Stimulated activated CD4-positive, alpha-beta T cell treated with anti-CD3 and anti-CD28 coated beads, Interleukin-15, amount 100 ng/mL, for 1 hour (primary cell): ENCODE measurements around the gene STX7.
"Not testable (repeated sequence)": the region's sequence is repeated elsewhere in the genome, so short reads cannot be mapped to it uniquely, and the experiment has no call there.

ENCODE experiments used
- DNase-seq, 2 donors: peaks; one replicate each; pipeline ENCODE4 v3.0.0-alpha.2; 2020; ENCODE audit warnings: low read depth in 1 of 2, low spot score in 1 of 2

Gene STX7, protein sequence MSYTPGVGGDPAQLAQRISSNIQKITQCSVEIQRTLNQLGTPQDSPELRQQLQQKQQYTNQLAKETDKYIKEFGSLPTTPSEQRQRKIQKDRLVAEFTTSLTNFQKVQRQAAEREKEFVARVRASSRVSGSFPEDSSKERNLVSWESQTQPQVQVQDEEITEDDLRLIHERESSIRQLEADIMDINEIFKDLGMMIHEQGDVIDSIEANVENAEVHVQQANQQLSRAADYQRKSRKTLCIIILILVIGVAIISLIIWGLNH

DNA sequence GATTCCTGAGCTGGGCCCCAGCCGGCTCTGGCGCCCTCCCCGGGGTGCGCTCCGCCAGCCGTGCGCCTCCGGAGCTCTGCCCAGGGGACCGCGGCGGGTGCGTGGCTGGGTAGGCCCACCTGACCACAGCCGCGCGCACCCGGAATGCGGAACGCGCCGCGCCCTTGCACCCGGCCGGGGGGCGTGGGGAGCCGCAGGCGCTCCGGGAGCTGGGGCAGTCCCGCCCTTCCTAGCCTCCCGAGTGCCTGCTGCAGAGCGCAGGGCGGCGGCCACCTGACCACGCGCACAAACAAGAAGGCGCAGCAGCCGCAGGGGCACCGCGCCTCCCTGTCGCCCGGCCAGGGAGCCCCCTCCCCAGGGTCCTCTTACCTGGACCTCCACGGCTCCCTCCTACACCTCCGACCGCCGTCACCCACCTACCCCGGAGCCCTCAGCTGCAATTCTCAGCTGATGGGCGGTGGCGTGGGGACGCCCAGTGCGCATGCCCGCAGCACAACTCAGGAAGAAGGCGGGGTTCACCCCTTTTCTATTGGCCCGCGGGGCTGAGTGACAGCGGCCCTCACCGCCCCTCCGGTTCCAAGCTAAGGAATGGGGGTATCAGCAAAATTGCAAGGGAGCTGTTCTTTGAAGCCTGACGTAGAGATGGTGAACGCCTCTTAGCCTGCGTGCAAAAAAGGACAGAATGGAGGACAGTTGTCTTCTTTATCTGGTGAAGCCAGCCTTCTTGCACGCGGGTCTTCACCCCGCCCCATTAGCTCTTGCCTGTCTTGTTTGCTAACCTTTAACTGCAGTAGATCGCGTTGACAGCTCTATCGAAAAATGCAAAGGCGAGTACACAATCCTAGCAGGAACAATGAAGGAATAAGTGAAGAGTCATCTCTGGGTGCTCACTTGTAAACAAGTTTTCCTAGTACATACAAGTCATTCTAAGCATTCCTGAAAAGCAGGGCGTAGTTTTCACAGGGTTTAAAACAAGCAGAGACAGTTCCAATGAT, at the start of gene STX7:
TSS of gene STX7 (minus strand) at position 479 of the 995 bp plus-strand sequence. CDS start 9,586 bp downstream, outside the sequence.
- DNase-seq, result peak; percentile 74 to 78

DNA sequence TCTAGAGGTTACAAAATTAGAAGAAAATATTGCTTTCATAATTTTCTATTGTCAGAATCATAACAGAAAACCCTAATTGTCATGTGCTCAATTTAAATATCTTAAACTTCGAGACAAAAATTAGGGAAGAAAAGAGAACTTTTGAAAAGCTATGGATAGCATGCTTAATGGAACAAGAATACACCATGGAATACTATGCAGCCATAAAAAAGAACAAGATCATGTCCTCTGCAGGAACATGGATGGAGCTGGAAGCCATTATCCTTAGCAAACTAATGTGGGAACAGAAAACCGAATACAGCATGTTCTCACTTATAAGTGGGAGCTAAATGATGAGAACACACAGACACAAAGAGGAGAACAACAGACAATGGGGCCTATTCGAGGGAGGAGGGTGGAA, 47.2 kb upstream of the STX7 start:
- DNase-seq, result not testable (repeated sequence)

DNA sequence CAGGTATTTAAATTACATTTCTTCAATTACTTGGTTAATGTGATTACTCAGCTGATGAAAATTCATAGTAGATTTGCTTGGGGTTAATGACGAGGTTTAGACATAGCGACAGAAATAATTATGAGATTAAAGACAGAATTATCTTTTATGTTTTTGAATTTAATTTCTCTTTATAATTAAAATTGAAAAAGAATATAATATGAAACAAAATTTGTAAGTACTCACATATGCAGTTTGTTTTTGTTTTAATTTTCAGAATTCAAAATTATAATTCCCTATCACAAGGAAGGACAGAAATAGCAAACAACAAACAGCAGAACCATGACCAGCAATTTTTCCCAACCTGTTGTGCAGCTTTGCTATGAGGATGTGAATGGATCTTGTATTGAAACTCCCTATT, 39.5 kb upstream of the STX7 start, which contains the start of gene TAAR8:
TSS of gene TAAR8 (plus strand) at position 301 of the 400 bp plus-strand sequence. CDS start at position 322, 21 bp downstream.
- no peak for DNase-seq

DNA sequence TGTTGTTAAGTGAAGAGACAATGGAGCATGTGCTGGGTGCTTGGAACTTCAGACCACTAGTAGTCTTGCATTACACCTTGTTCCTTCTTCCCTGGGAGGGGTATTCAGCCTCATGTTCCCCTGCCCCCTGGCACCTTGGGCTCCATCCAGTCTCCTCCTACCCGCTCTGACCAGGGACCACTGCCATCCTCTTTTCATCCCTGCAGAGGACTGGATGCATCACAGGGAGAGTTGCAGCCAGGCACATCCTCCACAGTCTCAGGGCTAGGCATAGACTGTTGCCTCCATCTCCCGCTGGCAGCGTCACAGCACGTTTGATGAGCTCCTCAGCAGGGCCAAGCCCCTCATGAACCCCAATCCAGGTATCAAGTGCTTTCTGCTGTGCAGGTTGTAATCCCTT, 38.3 kb upstream of the STX7 start:
- DNase-seq, result no peak

DNA sequence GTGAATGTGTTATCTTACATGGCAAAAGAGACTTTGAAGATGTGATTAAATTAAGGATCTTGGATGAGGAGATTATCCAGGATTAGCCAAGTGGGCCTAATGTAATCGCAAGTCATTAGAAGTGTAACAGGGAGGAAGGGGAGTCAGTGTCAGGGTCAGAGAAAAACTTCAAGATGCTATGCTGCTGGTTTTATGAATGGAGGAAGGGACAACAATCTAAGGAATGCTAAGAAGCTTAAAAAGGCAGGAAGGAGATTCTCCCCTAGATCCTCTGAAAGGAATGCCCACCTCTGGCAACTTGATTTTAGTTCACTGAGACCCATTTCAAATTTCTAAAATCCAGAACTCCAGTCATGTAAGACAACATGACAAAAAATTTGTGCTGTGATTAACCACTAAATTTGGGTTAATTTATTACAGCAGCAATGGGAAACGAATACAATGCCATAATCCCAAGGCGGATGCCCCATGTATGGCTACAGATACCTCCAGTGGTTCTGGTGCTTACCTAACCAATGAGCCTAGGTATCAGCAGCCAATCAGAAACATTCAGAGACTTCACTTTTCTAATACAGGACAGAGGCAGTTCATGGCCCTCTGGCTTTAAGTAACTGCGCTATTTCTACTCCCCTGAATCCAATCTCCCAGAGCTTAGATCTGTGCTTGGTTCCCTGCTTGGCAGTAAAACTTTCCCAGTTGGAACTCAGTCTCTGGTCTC, 36.0 kb upstream of the STX7 start:
- DNase-seq, result no peak

DNA sequence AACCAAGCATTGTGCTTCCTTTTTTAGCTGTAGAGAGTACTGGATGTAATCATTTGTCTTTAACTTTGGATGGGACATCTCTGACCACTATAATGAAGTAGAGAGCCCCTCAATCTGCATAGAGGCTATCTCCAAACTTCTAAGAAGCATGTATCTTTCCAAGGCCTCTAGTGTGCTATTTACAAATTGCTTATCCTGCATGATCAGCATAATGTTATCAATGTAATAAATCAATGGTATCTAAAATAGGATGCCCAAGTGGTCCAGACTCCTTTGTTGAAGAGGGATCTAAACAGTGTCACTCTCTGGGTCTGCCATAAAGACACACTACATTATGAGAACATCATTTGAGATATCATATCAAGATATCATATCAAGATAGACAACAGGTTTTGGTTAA, 31.9 kb upstream of the STX7 start:
- DNase-seq, result no peak

DNA sequence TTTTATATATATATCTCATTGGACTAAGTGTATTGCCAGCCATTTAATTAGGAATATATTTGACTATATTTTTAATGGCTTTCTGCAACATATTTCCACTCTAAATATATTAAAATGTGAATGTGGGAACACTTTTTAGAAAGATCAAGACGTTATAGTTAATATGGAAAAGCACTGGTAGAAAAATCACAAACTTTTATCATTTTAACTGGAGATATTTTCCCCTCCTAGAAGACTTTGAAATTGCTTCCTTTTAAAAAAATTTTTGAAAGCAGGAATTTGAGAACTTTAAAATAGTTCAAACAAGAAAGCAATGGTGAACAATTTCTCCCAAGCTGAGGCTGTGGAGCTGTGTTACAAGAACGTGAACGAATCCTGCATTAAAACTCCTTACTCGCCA, 25.1 kb upstream of the STX7 start, which contains the start of gene TAAR9:
TSS of gene TAAR9 (plus strand) at position 301 of the 400 bp plus-strand sequence. CDS start at position 314, 13 bp downstream.
- no peak for DNase-seq

DNA sequence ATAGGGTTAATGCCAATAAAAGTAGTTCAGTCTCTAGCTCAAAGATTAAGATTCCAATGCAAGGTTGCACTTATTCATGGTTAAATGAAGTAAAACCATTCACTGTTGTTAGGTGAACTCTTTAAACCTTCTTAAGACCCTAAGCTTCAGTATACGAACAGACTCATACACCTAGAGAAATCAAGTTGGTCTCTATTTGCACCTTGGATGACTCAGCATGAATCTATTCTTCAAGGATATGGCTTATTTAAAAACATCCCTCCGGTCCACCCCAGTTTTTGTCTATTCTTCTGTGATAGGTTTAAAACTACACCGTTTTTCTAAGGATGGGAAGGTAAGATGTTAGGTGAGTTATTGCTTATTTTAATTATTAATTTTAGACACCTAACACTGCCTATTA, 24.2 kb upstream of the STX7 start:
- no peak for DNase-seq

DNA sequence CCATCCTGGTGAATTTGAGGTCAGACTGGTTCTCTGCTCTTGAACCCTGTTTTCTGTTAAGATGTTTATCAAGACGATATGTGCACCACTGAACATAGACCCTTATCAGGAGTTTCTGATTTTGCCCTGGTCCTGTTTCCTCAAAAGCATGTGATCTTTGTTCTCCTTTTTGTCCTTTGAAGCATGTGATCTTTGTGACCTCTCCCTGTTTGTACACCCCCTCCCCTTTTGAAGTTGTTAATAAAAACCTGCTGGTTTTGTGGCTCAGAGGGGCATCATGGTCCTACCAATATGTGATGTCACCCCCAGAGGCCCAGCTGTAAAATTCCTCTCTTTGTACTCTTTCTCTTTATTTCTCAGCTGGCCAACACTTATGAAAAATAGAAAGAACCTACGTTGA, 21.6 kb upstream of the STX7 start:
- DNase-seq, result not testable (repeated sequence)

DNA sequence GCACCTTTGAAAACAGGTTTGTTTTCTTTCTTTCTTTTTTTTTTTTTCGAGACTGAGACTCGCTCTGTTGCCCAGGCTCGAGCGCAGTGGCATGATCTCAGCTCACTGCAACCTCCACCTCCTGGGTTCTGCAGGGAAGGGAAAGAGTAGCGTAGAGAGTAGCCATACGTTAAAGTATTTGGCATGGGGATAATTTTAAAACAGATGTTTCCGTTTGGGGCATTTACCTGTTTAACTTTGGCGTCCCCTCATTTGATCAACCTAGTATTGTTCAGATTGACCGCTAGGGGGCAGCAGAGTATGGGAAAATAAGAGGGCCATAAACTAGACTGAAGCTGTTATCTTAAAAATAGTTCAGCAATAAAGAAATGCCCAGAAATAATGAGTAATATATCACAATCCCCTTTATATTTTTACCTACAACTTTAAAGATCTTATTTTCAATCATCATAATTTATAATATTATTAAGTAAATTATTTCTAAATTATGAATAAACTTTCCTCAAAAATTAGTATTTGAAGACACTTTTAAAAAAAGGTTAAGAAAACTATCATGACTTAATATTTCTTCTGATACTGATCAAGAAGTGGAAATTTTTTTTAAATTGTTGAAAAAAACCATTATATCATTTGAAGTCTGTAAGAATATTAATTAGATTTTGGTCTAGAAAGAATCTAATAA, 17.5 kb upstream of the STX7 start:
- DNase-seq, result peak; percentile 7 to 26

DNA sequence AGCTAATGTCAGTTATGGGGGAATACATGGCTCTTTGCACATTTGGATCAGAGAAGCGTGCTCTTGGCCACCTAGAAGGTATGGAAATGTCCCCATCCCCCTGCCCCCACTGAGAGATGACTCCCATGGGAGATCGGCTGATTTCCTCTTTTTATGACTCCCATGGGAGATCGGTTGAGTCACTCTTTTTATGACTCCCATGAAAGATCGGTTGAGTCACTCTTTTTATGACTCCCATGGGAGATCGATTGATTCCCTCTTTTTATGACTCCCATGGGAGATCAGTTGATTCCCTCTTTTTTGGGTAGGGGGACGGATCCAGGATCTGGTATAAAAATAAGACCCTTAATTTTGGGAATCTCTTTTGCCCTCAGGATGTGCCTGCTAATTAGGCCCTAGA, 14.9 kb upstream of the STX7 start:
- DNase-seq, result no peak

DNA sequence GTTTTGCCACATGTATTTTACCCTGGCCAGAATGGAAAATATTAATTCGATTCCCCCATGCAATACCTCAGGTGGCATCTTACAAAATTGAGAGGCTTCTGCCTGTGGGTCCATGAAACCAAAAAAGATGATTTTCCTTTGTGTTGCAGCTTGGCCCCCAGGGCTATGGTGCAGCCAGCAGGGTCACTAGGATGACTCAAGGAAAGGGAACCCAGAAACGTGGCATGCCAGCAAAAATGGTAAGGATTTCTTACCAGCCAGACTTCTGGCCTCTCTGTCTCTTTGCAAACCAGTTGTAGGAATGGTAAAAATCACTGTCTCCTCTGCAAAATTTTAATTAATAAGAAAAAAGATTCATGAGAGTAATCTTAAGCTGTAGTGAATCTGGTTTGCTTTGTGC, 13.5 kb upstream of the STX7 start:
- no peak for DNase-seq

DNA sequence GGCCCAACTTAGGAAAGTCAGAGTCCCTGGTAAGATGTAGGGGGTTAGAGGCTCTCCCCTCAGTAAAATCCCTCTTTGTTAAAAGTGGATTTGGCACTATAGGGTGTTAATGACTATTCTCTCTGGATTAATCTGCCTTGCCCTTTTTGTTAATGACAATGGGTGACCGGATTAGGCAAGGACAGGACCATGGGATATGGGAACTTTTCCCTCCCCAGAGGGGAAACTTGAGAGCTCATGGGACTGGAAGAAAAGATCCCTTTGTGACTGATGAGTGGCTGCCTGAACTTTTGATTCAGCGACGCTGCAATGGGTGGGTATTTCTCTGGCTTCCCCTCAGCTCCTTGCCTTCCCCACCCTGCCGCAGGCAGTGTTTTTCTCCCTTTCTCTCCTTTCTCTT, 12.9 kb upstream of the STX7 start:
- no peak for DNase-seq

DNA sequence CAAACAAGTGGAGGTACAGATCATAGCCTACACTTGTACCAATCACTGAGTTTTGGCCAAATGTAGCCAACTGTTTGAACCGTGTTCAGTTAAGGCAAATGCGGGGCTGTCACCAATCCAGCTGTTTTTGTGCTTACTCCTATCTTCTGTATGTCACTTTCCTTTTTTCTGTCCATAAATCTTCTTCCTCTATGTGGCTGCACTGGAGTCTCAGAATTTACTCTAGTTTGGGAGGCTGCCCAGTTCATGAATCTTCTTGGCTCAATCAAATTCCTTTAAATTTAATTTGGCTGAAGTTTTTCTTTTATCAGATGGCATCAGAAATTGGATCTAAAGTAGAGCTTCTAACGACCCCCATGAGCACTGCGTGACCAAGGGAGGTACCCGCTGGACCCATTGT, 11.7 kb upstream of the STX7 start:
- no peak for DNase-seq

DNA sequence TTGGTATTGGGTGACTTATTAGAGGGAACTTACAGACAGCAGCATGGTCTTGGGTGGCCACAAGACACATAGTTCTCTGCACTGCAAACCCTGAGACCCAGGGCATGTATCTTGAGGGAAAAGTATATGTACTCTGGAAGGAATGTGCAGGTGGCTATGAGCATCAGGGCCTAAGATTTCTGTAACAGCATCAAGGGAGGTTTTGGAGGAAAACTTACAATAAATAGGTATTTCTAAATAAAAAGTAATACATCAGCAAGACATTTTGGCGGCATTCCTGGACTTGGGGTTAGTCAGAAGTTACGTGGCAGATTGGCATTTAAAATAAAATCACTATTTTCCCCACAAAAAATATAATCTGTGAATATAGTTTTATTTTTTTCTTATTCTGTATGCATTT, 8.0 kb upstream of the STX7 start:
- DNase-seq, result no peak

DNA sequence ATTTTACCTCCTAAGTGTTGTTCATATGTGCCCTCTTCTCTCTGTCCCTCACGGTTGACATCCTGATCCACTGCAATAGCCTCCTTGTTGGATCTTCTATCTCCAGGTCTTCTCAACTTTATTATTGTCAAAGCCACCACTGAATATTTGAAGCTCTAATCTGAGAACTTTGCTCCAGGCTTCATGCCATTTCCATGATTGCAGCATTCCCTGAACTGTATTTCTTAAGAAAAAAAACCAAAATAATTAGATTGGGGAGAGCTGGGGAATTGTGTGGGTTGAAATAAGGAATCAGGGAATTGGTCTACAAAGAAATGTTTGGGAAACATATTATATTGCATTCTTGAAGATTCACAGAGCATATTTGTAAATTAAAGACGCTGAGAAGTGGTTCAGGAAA, 2.5 kb upstream of the STX7 start:
- DNase-seq, result no peak

DNA sequence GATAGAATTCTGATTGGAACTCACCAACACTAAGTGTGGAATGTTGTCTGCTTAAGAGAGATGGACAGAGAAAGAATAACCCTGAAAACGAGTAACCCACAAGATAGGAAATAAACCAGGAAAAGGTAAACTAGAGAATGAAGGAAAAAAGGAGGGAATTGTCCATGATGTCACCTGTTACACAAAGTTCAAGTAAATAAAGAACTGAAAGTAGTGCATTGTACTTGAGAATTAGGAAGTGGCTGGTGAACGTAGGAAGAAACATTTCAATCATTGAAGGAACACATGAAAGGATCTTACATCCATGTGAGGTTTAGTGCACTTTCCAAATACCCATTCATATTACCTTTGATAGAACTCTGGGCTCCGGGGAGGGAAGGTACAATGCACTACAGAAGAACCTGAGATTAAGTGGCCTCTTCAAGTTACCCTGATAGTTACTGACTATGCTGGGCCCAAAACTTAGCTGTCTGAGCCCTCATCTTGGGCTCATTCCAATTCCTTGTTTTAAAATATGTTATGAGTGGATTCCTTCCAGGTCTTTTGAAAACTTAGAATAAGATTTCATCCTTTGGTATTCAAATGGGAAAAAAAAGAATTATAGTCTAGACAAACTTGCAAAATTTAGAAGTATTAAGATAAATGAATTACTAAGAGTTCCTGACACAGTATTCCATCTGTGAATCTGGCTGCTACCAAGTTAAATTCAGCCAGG, 1.1 kb upstream of the STX7 start:
- no peak for DNase-seq

DNA sequence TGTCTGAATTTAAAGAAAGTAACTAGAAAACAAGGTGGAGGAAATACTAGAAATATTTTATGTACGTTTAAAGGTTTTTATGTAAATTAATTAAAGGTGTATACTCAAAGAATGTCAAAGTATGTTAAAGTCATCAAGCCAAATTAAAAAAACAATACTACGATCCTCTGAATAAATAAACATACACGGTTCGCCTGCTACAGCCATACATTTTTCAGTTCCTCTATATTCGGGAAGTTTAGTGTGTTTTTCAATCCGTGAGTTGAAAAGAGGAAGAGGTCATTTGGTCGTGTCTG, 626 bp downstream of the STX7 start:
- DNase-seq, result no peak

DNA sequence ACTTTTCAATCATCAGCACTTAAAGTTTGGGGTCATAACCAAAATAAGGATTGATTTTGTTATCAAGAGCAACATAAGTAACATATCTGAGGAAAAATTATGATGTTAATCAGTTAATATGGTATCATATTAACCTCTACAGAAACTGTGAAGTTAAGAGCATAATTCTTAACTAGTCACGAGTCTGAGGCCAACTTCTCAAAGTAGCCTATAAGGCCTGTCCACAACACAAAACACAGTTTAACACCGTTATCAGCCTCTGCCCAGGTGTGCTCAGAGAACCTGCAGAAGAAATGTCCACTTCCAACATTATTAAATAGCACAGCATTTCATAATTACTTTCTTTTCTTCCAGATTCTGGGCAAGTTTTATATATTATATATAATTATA, 1.1 kb downstream of the STX7 start:
- no peak for DNase-seq

DNA sequence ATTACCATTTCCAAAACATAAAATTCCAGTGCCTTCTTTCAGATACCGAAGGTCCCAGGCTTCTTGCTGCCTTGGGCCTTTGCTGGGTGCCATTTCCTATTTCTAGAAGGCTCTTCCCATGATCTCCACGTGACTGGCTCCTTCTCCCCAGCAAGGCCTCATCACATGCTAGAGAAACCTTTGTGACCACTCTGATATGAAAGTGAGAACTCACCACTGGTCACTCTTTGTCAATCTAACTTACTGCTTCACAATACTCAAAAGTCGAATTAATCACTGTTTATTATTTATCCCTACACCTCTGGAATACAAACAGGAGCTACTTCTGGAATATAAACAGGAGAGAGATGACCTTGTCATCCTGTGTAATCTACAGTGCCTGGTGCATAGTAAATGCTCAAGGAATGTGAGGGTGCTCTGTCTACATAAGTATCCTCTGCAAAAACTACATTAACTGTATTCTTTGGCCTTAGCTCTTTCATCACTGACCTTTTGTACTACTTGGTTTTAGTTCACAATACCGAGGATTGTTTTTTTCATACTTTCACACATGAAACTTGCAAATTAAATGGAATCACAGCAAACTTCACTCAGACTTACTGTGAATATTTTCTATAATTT, 1.6 kb downstream of the STX7 start:
- no peak for DNase-seq
